HepG2 (cell line): ENCODE measurements around the gene COA3. TPM values are rescaled to one million over a fixed set of nuclear protein-coding genes. Genes with fewer than 3 reads are reported as not detected.

Experiments
- KDM3A ChIP-seq: IDR thresholded peaks from 2 replicates; pipeline ENCODE4 v1.6.1; 2018; ENCODE audit warnings: low read depth, missing compliant biosample characterization
- MIER3 ChIP-seq: IDR thresholded peaks from 2 replicates; pipeline ENCODE4 v1.6.1; 2016; ENCODE audit warnings: missing compliant biosample characterization, borderline replicate concordance
- NCOA5 ChIP-seq: sonication (generic); formaldehyde crosslinking; IDR thresholded peaks from 2 replicates; pipeline ENCODE4 v1.4.0; 2020; ENCODE audit warnings: missing genetic modification reagents
- PLRG1 ChIP-seq: fragments of 450-650 bp; conservative IDR thresholded peaks from 2 replicates; pipeline ENCODE4 v1.6.1; 2016
- SOX13 ChIP-seq, 3 experiments: fragments of 450-650 bp in 1 of 3; sonication (generic) in 1 of 3; formaldehyde crosslinking in 1 of 3; IDR thresholded peaks in 2 of 3; conservative IDR thresholded peaks in 1 of 3; 2 replicates each; pipeline versions ENCODE4 v1.5.0 to v1.6.1; 2016 to 2020; ENCODE audit warnings: antibody characterized with exemption in 1 of 3, mild to moderate bottlenecking in 1 of 3, missing compliant biosample characterization in 1 of 3, missing genetic modification reagents in 1 of 3, moderate library complexity in 1 of 3
- SRSF1 ChIP-seq: fragments of 200-400 bp; formaldehyde crosslinking; optimal IDR thresholded peaks from 2 replicates; pipeline ENCODE3; 2017; ENCODE audit warnings: mild to moderate bottlenecking, low read depth, low read length, moderate library complexity
- TOPORS ChIP-seq: sonication (generic); formaldehyde crosslinking; IDR thresholded peaks from 2 replicates; pipeline ENCODE4 v1.8.0; 2023; ENCODE audit warnings: mild to moderate bottlenecking, missing genetic modification reagents
- ZNF234 ChIP-seq: sonication (generic); formaldehyde crosslinking; conservative IDR thresholded peaks from 2 replicates; pipeline ENCODE4 v1.5.1; 2020; ENCODE audit warnings: mild to moderate bottlenecking, missing genetic modification reagents
- ZNF773 ChIP-seq: sonication (generic); formaldehyde crosslinking; IDR thresholded peaks from 2 replicates; pipeline ENCODE4 v1.4.0; 2020; ENCODE audit warnings: missing genetic modification reagents, borderline replicate concordance
- polyA plus RNA-seq, 8 experiments: library from polyadenylated mRNA; depleted of rRNA in 3 of 8; stranded (reverse) in 7 of 8; unstranded in 1 of 8; fragments of >200 nt; fragmentation: Illumina TruSeq in 4 of 8; extraction: Trizol in 4 of 8; gene quantifications; 2 replicates each; pipeline versions ENCODE4 v1.2.1 to v1.2.3, GENCODE V29; 2011 to 2016; ENCODE audit warnings: low read depth in 4 of 8, missing spikeins in 1 of 8, mixed read lengths in 1 of 8; ENCODE audit not compliant: insufficient read depth in 1 of 8
- total RNA-seq, 5 experiments: library from RNA; depleted of rRNA; stranded (reverse); fragments of >200 nt; fragmentation: Illumina TruSeq; extraction: Trizol; gene quantifications; 2 replicates each; pipeline ENCODE4 v1.2.3, GENCODE V29; 2016; ENCODE audit warnings: low read depth in 1 of 5
- TF ChIP-seq, protein P1 (sequence below): sonication (generic); formaldehyde crosslinking; IDR thresholded peaks from 2 replicates; pipeline ENCODE4 v1.9.0; 2021; ENCODE audit warnings: missing genetic modification reagents, borderline replicate concordance
- TF ChIP-seq, protein P2 (sequence below): sonication (generic); formaldehyde crosslinking; IDR thresholded peaks from 2 replicates; pipeline ENCODE4 v1.5.0; 2020; ENCODE audit warnings: missing genetic modification reagents, mild to moderate bottlenecking, borderline replicate concordance
- TF ChIP-seq, protein P3 (sequence below): sonication (generic); formaldehyde crosslinking; IDR thresholded peaks from 2 replicates; pipeline ENCODE4 v1.4.0; 2020; ENCODE audit warnings: missing genetic modification reagents
- TF ChIP-seq, protein P4 (sequence below): sonication (generic); formaldehyde crosslinking; IDR thresholded peaks from 2 replicates; pipeline ENCODE4 v1.4.0; 2020; ENCODE audit warnings: mild to moderate bottlenecking, missing genetic modification reagents
- TF ChIP-seq, protein P5 (sequence below): IDR thresholded peaks from 2 replicates; pipeline ENCODE4 v1.6.1; 2016; ENCODE audit warnings: low read depth, control low read depth

Gene COA3
- total and polyA plus RNA-seq, 2 of the 13 experiments (the other 11 are each of a cell fraction or from before 2014, with no cell fraction given), result 133 to 202 TPM

DNA sequence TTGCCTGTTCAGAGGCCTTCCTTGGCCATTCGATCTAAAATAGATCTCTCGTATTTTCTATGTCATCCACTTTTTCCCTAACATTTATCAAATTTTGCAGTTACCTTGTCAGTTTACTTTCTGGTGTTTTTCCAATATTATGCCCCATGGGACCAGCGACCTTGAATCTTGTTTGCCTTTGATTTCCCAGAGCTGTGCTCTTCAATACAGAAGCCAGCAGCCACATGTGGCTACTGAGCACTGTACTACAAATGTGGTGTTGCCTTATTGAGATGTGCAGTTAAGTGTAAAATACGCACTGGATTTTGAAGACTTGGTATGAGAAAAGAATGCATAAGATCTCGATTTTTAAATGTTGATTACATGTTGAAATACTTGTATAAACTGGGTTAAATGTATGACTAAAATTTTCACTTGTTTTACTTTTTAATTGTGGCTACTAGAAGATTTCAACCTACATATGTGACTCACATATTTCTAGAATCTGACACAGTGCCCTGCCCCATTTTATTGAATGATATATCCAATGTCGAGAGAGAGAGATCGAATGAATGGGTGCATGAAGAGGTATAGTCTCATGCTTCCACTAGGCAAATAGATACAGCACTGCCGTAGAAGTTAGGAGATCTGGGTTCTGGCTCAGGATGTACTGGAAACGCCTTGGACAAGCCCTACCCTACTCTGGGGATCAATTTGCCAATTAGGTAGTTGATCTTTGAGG, 33.9 kb upstream of the COA3 start (continued):
- TF ChIP-seq, protein P1, sequence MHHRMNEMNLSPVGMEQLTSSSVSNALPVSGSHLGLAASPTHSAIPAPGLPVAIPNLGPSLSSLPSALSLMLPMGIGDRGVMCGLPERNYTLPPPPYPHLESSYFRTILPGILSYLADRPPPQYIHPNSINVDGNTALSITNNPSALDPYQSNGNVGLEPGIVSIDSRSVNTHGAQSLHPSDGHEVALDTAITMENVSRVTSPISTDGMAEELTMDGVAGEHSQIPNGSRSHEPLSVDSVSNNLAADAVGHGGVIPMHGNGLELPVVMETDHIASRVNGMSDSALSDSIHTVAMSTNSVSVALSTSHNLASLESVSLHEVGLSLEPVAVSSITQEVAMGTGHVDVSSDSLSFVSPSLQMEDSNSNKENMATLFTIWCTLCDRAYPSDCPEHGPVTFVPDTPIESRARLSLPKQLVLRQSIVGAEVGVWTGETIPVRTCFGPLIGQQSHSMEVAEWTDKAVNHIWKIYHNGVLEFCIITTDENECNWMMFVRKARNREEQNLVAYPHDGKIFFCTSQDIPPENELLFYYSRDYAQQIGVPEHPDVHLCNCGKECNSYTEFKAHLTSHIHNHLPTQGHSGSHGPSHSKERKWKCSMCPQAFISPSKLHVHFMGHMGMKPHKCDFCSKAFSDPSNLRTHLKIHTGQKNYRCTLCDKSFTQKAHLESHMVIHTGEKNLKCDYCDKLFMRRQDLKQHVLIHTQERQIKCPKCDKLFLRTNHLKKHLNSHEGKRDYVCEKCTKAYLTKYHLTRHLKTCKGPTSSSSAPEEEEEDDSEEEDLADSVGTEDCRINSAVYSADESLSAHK, result no peak
- TF ChIP-seq PLRG1 (no peak), SRSF1 (no peak), SOX13 (IDR thresholded peaks at IDR 0.05) (no peak; the same call in 1 of the 2 replicates), SOX13 (CRISPR knock-in tag; conservative IDR thresholded peaks at IDR 0.05 in 1 of 2, IDR thresholded peaks at IDR 0.05 in 1 of 2) (peak in 1 of 2 experiments; percentile 38; a peak in 1 of 4 replicates), NCOA5 (CRISPR knock-in tag) (no peak), KDM3A (CRISPR knock-in tag) (no peak), ZNF773 (CRISPR knock-in tag) (no peak), MIER3 (CRISPR knock-in tag) (0 out of 2 replicates have a peak, but pooled peaks have one; percentile 51), TOPORS (CRISPR knock-in tag) (no peak), ZNF234 (CRISPR knock-in tag) (no peak)
- TF ChIP-seq, protein P2, sequence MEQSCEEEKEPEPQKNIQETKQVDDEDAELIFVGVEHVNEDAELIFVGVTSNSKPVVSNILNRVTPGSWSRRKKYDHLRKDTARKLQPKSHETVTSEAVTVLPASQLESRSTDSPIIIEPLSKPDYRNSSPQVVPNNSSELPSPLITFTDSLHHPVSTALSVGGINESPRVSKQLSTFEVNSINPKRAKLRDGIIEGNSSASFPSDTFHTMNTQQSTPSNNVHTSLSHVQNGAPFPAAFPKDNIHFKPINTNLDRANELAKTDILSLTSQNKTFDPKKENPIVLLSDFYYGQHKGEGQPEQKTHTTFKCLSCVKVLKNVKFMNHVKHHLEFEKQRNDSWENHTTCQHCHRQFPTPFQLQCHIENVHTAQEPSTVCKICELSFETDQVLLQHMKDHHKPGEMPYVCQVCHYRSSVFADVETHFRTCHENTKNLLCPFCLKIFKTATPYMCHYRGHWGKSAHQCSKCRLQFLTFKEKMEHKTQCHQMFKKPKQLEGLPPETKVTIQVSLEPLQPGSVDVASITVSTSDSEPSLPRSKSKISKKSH (CRISPR knock-in tag), result no peak
- TF ChIP-seq, protein P3, sequence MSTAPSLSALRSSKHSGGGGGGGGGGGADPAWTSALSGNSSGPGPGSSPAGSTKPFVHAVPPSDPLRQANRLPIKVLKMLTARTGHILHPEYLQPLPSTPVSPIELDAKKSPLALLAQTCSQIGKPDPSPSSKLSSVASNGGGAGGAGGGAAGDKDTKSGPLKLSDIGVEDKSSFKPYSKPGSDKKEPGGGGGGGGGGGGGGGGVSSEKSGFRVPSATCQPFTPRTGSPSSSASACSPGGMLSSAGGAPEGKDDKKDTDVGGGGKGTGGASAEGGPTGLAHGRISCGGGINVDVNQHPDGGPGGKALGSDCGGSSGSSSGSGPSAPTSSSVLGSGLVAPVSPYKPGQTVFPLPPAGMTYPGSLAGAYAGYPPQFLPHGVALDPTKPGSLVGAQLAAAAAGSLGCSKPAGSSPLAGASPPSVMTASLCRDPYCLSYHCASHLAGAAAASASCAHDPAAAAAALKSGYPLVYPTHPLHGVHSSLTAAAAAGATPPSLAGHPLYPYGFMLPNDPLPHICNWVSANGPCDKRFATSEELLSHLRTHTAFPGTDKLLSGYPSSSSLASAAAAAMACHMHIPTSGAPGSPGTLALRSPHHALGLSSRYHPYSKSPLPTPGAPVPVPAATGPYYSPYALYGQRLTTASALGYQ (CRISPR knock-in tag), result no peak
- TF ChIP-seq, protein P4, sequence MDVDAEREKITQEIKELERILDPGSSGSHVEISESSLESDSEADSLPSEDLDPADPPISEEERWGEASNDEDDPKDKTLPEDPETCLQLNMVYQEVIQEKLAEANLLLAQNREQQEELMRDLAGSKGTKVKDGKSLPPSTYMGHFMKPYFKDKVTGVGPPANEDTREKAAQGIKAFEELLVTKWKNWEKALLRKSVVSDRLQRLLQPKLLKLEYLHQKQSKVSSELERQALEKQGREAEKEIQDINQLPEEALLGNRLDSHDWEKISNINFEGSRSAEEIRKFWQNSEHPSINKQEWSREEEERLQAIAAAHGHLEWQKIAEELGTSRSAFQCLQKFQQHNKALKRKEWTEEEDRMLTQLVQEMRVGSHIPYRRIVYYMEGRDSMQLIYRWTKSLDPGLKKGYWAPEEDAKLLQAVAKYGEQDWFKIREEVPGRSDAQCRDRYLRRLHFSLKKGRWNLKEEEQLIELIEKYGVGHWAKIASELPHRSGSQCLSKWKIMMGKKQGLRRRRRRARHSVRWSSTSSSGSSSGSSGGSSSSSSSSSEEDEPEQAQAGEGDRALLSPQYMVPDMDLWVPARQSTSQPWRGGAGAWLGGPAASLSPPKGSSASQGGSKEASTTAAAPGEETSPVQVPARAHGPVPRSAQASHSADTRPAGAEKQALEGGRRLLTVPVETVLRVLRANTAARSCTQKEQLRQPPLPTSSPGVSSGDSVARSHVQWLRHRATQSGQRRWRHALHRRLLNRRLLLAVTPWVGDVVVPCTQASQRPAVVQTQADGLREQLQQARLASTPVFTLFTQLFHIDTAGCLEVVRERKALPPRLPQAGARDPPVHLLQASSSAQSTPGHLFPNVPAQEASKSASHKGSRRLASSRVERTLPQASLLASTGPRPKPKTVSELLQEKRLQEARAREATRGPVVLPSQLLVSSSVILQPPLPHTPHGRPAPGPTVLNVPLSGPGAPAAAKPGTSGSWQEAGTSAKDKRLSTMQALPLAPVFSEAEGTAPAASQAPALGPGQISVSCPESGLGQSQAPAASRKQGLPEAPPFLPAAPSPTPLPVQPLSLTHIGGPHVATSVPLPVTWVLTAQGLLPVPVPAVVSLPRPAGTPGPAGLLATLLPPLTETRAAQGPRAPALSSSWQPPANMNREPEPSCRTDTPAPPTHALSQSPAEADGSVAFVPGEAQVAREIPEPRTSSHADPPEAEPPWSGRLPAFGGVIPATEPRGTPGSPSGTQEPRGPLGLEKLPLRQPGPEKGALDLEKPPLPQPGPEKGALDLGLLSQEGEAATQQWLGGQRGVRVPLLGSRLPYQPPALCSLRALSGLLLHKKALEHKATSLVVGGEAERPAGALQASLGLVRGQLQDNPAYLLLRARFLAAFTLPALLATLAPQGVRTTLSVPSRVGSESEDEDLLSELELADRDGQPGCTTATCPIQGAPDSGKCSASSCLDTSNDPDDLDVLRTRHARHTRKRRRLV (CRISPR knock-in tag), result no peak
- TF ChIP-seq, protein P5, sequence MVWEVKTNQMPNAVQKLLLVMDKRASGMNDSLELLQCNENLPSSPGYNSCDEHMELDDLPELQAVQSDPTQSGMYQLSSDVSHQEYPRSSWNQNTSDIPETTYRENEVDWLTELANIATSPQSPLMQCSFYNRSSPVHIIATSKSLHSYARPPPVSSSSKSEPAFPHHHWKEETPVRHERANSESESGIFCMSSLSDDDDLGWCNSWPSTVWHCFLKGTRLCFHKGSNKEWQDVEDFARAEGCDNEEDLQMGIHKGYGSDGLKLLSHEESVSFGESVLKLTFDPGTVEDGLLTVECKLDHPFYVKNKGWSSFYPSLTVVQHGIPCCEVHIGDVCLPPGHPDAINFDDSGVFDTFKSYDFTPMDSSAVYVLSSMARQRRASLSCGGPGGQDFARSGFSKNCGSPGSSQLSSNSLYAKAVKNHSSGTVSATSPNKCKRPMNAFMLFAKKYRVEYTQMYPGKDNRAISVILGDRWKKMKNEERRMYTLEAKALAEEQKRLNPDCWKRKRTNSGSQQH (CRISPR knock-in tag), result no peak; the same call in 1 of the 2 replicates
